Measurements from ENCODE around the gene ZFP69B.

The ZFP69B gene

GRCh38 chr1:40411294-40411693 is 39.0 kb upstream of the ZFP69B start (continued):
- TF ChIP-seq ZNF518A (tag by site-specific recombination; conservative IDR thresholded peaks at IDR 0.05; ENCODE audit: low read depth): no peak

GRCh38 chr1:40411843-40412242 is 38.4 kb upstream of the ZFP69B start:
- H3K4me3 ChIP-seq (ENCODE audit: low read depth, low read length): no peak overlapping the region
- no peaks in the 10 kb centered on the region for H3K9me3 ChIP-seq (ENCODE audit: control insufficient read depth, insufficient read depth, low read depth, low read length)
- CTCF ChIA-PET: interaction anchor here (0.7 to 2.5 kb wide), 4 partner anchors 73 to 496 kb away, joined by 3 to 7 read pairs (median 4); no protein-coding TSS in a partner anchor
- H3K36me3 ChIP-seq (ENCODE audit: control insufficient read depth in 2 of 2, insufficient read depth in 1 of 2, low read length in 2 of 2): peaks cover 0 to 79% of the 10 kb centered on the region in 2 experiments; a peak in 1 of 3 replicates
- POLR2A ChIA-PET: no interaction called here
- H3K4me1 ChIP-seq (ENCODE audit: control insufficient read depth, insufficient read depth, low read length): no peaks in the 10 kb centered on the region
- no peak overlapping the region for H3K27ac ChIP-seq (ENCODE audit: extremely low read depth, low read depth, low read length)
- TF ChIP-seq ZNF18 (tag by site-specific recombination; IDR thresholded peaks at IDR 0.05) (no peak), PRDM1 (tag by site-specific recombination; IDR thresholded peaks at IDR 0.05) (peak; percentile 55), BCL11A (tag by site-specific recombination; IDR thresholded peaks at IDR 0.05; ENCODE audit: low read depth) (no peak)

GRCh38 chr1:40413527-40414252 is 36.6 kb upstream of the ZFP69B start:
- CTCF ChIA-PET: interaction anchor here (0.9 to 1.8 kb wide), 2 partner anchors 9 to 75 kb away, joined by 4 read pairs; no protein-coding TSS in a partner anchor
- TF ChIP-seq ZBTB49 (tag by site-specific recombination; IDR thresholded peaks at IDR 0.05; ENCODE audit: low read depth) (no peak), ZNF174 (tag by site-specific recombination; IDR thresholded peaks at IDR 0.05) (no peak)
- POLR2A ChIA-PET: no interaction called here
- peaks cover 0 to 91% of the 10 kb centered on the region in 2 experiments; a peak in 1 of 3 replicates for H3K36me3 ChIP-seq (ENCODE audit: control insufficient read depth in 2 of 2, insufficient read depth in 1 of 2, low read length in 2 of 2)
- no peak overlapping the region for H3K27ac ChIP-seq (ENCODE audit: extremely low read depth, low read depth, low read length)
- no peaks in the 10 kb centered on the region for H3K9me3 ChIP-seq (ENCODE audit: control insufficient read depth, insufficient read depth, low read depth, low read length)
- no peak overlapping the region for H3K4me3 ChIP-seq (ENCODE audit: low read depth, low read length)
- no peaks in the 10 kb centered on the region for H3K4me1 ChIP-seq (ENCODE audit: control insufficient read depth, insufficient read depth, low read length)

- H3K9me3 ChIP-seq (ENCODE audit: control insufficient read depth, insufficient read depth, low read depth, low read length): no peaks in the 10 kb centered on the region
- peaks cover 0 to 89% of the 10 kb centered on the region in 2 experiments; a peak in 1 of 3 replicates for H3K36me3 ChIP-seq (ENCODE audit: control insufficient read depth in 2 of 2, insufficient read depth in 1 of 2, low read length in 2 of 2)
- ChIA-PET CTCF (interaction anchor here (0.9 kb wide), 1 partner anchor 10 kb away, joined by 4 read pairs; no protein-coding TSS in a partner anchor), POLR2A (no interaction called here)
- H3K4me3 ChIP-seq (ENCODE audit: low read depth, low read length): no peak overlapping the region
- no peak overlapping the region for H3K27ac ChIP-seq (ENCODE audit: extremely low read depth, low read depth, low read length)
- H3K4me1 ChIP-seq (ENCODE audit: control insufficient read depth, insufficient read depth, low read length): no peaks in the 10 kb centered on the region
- TF ChIP-seq ZSCAN4 (tag by site-specific recombination; IDR thresholded peaks at IDR 0.05): no peak
- TF ChIP-seq ZFHX2 (tag by site-specific recombination; conservative IDR thresholded peaks at IDR 0.05): no peak
- TF ChIP-seq ZNF560 (tag by site-specific recombination; IDR thresholded peaks at IDR 0.05; ENCODE audit: borderline replicate concordance): no peak
- no peak for TF ChIP-seq ZNF704 (tag by site-specific recombination; IDR thresholded peaks at IDR 0.05)
- TF ChIP-seq PRDM4 (tag by site-specific recombination; IDR thresholded peaks at IDR 0.05): no peak
- TF ChIP-seq ZNF48 (tag by site-specific recombination; IDR thresholded peaks at IDR 0.05): no peak
- TF ChIP-seq ZNF571 (tag by site-specific recombination; IDR thresholded peaks at IDR 0.05): no peak
Observed at GRCh38 chr1:40414331-40414730, 35.9 kb upstream of the ZFP69B start.
